GM12878 (cell line): ENCODE data around the gene SCGN. TPM values are rescaled to one million over a fixed set of nuclear protein-coding genes. Genes with fewer than 3 reads are reported as not detected.

ENCODE experiments used
- ATAC-seq: fragments of 200-7000 bp; cut with Tn5 transposase; 3 replicates; pipeline ENCODE4 v1.9.1; 2020; ENCODE audit warnings: mild to moderate bottlenecking, moderate library complexity
- BruUV-seq: library from RNA; stranded (reverse); fragments of 400-500 nt; replicated peaks from 2 replicates; lab custom pipeline; 2021; lab: Mats Ljungman, UMichigan
- CTCF ChIA-PET: fragments of 300-600 bp; sonication (Branson Sonifier 250); formaldehyde crosslinking; extraction: SDS; loops from one replicate; lab custom pipeline; 2021; ENCODE audit warnings: inconsistent platforms; lab: Yijun Ruan, JAX
- POLR2A ChIA-PET: fragments of 350-600 bp; formaldehyde crosslinking; extraction: SDS; loops from one replicate; lab custom pipeline; 2021; ENCODE audit warnings: inconsistent platforms; lab: Charles Lee
- RAD21 ChIA-PET: fragments of 300-600 bp; sonication (Branson Sonifier 250); formaldehyde crosslinking; loops from one replicate; lab custom pipeline; 2023; ENCODE audit warnings: antibody characterized with exemption; ENCODE audit not compliant: unreplicated experiment; lab: Charles Lee
- SMC1A ChIA-PET: fragments of 300-600 bp; sonication (Branson Sonifier 250); formaldehyde crosslinking; loops from one replicate; lab custom pipeline; 2023; ENCODE audit not compliant: unreplicated experiment, uncharacterized antibody; lab: Charles Lee
- DNase-seq: peaks from one replicate; pipeline ENCODE4 v3.0.0-alpha.2; 2011; ENCODE audit warnings: low read depth, low spot score
- FAIRE-seq: peaks from 3 replicates; lab custom pipeline; 2011; peaks lifted over from hg19 to GRCh38; lab: Jason Lieb, UNC
- H2AFZ ChIP-seq: 2 replicates; pipeline ENCODE4 v1.6.0; 2011; ENCODE audit warnings: low read depth, low read length, control low read depth; ENCODE audit not compliant: control insufficient read depth
- H3K27ac ChIP-seq: 2 replicates; pipeline ENCODE4 v1.5.1; 2011; ENCODE audit warnings: control low read depth; ENCODE audit not compliant: control insufficient read depth, insufficient read depth
- H3K27me3 ChIP-seq, 2 experiments: replicated peaks in 1 of 2; 2 replicates each; pipeline versions ENCODE4 v1.6.0 to v1.6.1; 2011; ENCODE audit warnings: low read length in 1 of 2; ENCODE audit not compliant: control insufficient read depth in 2 of 2, insufficient read depth in 2 of 2
- H3K36me3 ChIP-seq, 2 experiments: 2 replicates each; pipeline ENCODE4 v1.5.1; 2011; ENCODE audit warnings: low read length in 1 of 2; ENCODE audit not compliant: control insufficient read depth in 2 of 2, insufficient read depth in 2 of 2
- H3K4me1 ChIP-seq: 2 replicates; pipeline ENCODE4 v1.6.1; 2011; ENCODE audit warnings: mild to moderate bottlenecking, low read length, moderate library complexity, mixed read lengths; ENCODE audit not compliant: control insufficient read depth, insufficient read depth
- H3K4me2 ChIP-seq: 2 replicates; pipeline ENCODE4 v1.6.0; 2011; ENCODE audit warnings: control low read depth; ENCODE audit not compliant: control insufficient read depth, insufficient read depth
- H3K4me3 ChIP-seq: fragments of 200-600 bp; sonication (generic); 2 replicates; pipeline ENCODE4 v1.5.1; 2016
- H3K79me2 ChIP-seq: 2 replicates; pipeline ENCODE4 v1.6.0; 2011; ENCODE audit warnings: low read length; ENCODE audit not compliant: control insufficient read depth, insufficient read depth
- H3K9ac ChIP-seq: 2 replicates; pipeline ENCODE4 v1.8.0; 2011; ENCODE audit warnings: low read length, control low read depth, mixed read lengths; ENCODE audit not compliant: control insufficient read depth, insufficient read depth
- H3K9me3 ChIP-seq: replicated peaks from 3 replicates; pipeline ENCODE4 v1.5.1; 2011; ENCODE audit warnings: mild to moderate bottlenecking, low read length; ENCODE audit not compliant: control insufficient read depth, insufficient read depth
- H4K20me1 ChIP-seq: 2 replicates; pipeline ENCODE4 v1.6.0; 2011; ENCODE audit not compliant: control insufficient read depth, insufficient read depth
- BCLAF1 ChIP-seq: fragments of 450-650 bp; IDR thresholded peaks from 2 replicates; pipeline ENCODE4 v1.6.1; 2017; ENCODE audit warnings: antibody characterized with exemption, mild to moderate bottlenecking, moderate library complexity
- CBX5 ChIP-seq: sonication (generic); IDR thresholded peaks from 2 replicates; pipeline ENCODE4 v1.6.1; 2016; ENCODE audit warnings: low read depth, moderate library complexity, mild to moderate bottlenecking, inconsistent platforms
- E2F4 ChIP-seq: IDR thresholded peaks from 2 replicates; pipeline ENCODE4 v1.6.1; 2012; ENCODE audit warnings: low read depth, low read length, improper control_type of control experiment
- GATAD2B ChIP-seq: fragments of 450-650 bp; conservative IDR thresholded peaks from 2 replicates; pipeline ENCODE4 v1.6.1; 2017; ENCODE audit warnings: low read depth, mild to moderate bottlenecking, moderate library complexity
- MEF2A ChIP-seq: IDR thresholded peaks from 2 replicates; pipeline ENCODE4 v1.6.1; 2011; ENCODE audit warnings: low read depth, mild to moderate bottlenecking, low read length, moderate library complexity; ENCODE audit not compliant: insufficient read depth
- NR2C1 ChIP-seq: fragments of 450-650 bp; IDR thresholded peaks from 2 replicates; pipeline ENCODE4 v1.6.1; 2017; ENCODE audit warnings: antibody characterized with exemption, mild to moderate bottlenecking, moderate library complexity
- SPI1 ChIP-seq: IDR thresholded peaks from 2 replicates; pipeline ENCODE4 v1.6.1; 2011; ENCODE audit warnings: low read depth, mild to moderate bottlenecking, low read length, moderate library complexity, borderline replicate concordance; ENCODE audit not compliant: insufficient read depth
- STAT3 ChIP-seq: IDR thresholded peaks from 2 replicates; pipeline ENCODE4 v1.6.1; 2011; ENCODE audit warnings: low read depth, low read length, improper control_type of control experiment
- ZBED1 ChIP-seq: IDR thresholded peaks from 2 replicates; pipeline ENCODE4 v1.6.1; 2016; ENCODE audit warnings: borderline replicate concordance
- ZNF217 ChIP-seq: fragments of 450-650 bp; IDR thresholded peaks from 2 replicates; pipeline ENCODE4 v1.6.1; 2017; ENCODE audit warnings: antibody characterized with exemption, mild to moderate bottlenecking
- WGBS: methylation state at CpG from one replicate; pipeline ENCODE4 v1.1.6; 2016; ENCODE audit warnings: low lambda C conversion rate; ENCODE audit not compliant: insufficient replicate concordance, insufficient coverage; ENCODE audit errors: missing lambda C conversion rate; 5-methylcytosine and 5-hydroxymethylcytosine counted together
- in situ Hi-C: fragments of 300-500 bp; cut with MboI; formaldehyde crosslinking; loops from 9 replicates; pipeline ENCODE4 v1.14.3; 2018; ENCODE audit warnings: mixed read lengths
- intact Hi-C: fragments of 100-400 bp; cut with micrococcal nuclease; formaldehyde crosslinking; loops from one replicate; pipeline ENCODE4 v1.14.2; 2022; ENCODE audit not compliant: unreplicated experiment
- polyA plus RNA-seq, 11 experiments: library from polyadenylated mRNA; depleted of rRNA in 4 of 11; unstranded in 6 of 11; stranded (reverse) in 5 of 11; fragments of >200 nt; fragmentation: Nextera tagmentation in 4 of 11; fragmentation: Illumina TruSeq in 1 of 11; extraction: Ambion mirVana in 4 of 11; extraction: Trizol in 1 of 11; gene quantifications; 1 replicate in 1 of 11; 2 replicates in 10 of 11; pipeline versions ENCODE4 v1.2.1 to v1.2.3, GENCODE V29; 2011 to 2016; ENCODE audit warnings: inconsistent platforms in 2 of 11, missing spikeins in 2 of 11, low read depth in 1 of 11
- total RNA-seq, 4 experiments: library from RNA; depleted of rRNA in 3 of 4; stranded (reverse); fragments of >200 nt in 3 of 4; fragmentation: Illumina TruSeq in 1 of 4; extraction: Trizol in 1 of 4; gene quantifications; 2 replicates each; pipeline versions ENCODE4 v1.2.1 to v1.2.3, GENCODE V29; 2013 to 2021

SCGN gene
- total and polyA plus RNA-seq, 10 of the 15 experiments (the other 5 are each of a cell fraction or from before 2014, with no cell fraction given): not detected

GRCh38 chr6:25642667-25643328 is 9.2 kb upstream of the SCGN start (continued):
- no peak for TF ChIP-seq BCLAF1
- TF ChIP-seq, all 136 proteins: peak for 0

- Histone ChIP-seq H3K9me3 (no peaks in the 10 kb centered on the region), H2AFZ (no peak overlapping the region), H3K4me2 (no peak overlapping the region), H3K9ac (no peak overlapping the region), H3K79me2 (no peaks in the 10 kb centered on the region), H3K4me1 (no peaks in the 10 kb centered on the region), H3K27me3 (peaks cover 0 to 1% of the 10 kb centered on the region in 2 experiments; a peak in 2 of 4 replicates), H4K20me1 (no peaks in the 10 kb centered on the region), H3K27ac (no peak overlapping the region), H3K36me3 (no peaks in the 10 kb centered on the region), H3K4me3 (no peak overlapping the region)
- ChIA-PET SMC1A (no interaction called here), CTCF (interaction anchor here (1.2 kb wide), 1 partner anchor 24 kb away, joined by 3 read pairs; no protein-coding TSS in a partner anchor), RAD21 (no interaction called here), POLR2A (no interaction called here)
- in situ Hi-C loops (no loop called here), intact Hi-C loops (no loop called here)
- TF ChIP-seq GATAD2B: no peak
- TF ChIP-seq ZNF217: no peak
- TF ChIP-seq CBX5: no peak
- TF ChIP-seq ZBED1: no peak
- TF ChIP-seq NR2C1: no peak
- no peak for TF ChIP-seq STAT3
- TF ChIP-seq E2F4: no peak
- TF ChIP-seq MEF2A: no peak
- TF ChIP-seq SPI1: no peak
- no peak for FAIRE-seq
- BruUV-seq: no TSS peak
- no peak for ATAC-seq
- WGBS: 11% methylated on average over 4 of the region's 4 CpGs
- no peak for DNase-seq
These were observed 6.1 kb upstream of the SCGN start for GRCh38 chr6:25645916-25646315.
